ENCODE data around the gene ITPR1.

Gene ITPR1

GRCh38 chr3:4599612-4600011 lies 106.5 kb downstream of the ITPR1 start:
- no peak for DNase-seq

GRCh38 chr3:4600493-4600892 lies 107.3 kb downstream of the ITPR1 start:
- no peak for DNase-seq

GRCh38 chr3:4601892-4602291 lies 108.7 kb downstream of the ITPR1 start:
- no peak for DNase-seq

- no peak for DNase-seq
These were observed 111.5 kb downstream of the ITPR1 start for GRCh38 chr3:4604693-4605092.

- DNase-seq: no peak
These were observed 113.8 kb downstream of the ITPR1 start for GRCh38 chr3:4606911-4607310.

GRCh38 chr3:4613366-4613765 lies 120.2 kb downstream of the ITPR1 start:
- DNase-seq: no peak

GRCh38 chr3:4614070-4614469 lies 120.9 kb downstream of the ITPR1 start:
- DNase-seq: no peak

GRCh38 chr3:4614927-4615326 lies 121.8 kb downstream of the ITPR1 start:
- DNase-seq: no peak

GRCh38 chr3:4615750-4616149 lies 122.6 kb downstream of the ITPR1 start:
- DNase-seq: no peak

GRCh38 chr3:4623421-4623999 lies 130.4 kb downstream of the ITPR1 start:
- no peak for DNase-seq

GRCh38 chr3:4627651-4628375 lies 134.7 kb downstream of the ITPR1 start:
- no peak for DNase-seq

- no peak for DNase-seq
These were observed 136.2 kb downstream of the ITPR1 start for GRCh38 chr3:4629095-4630007.

- DNase-seq: peak; percentile 42
These were observed 140.2 kb downstream of the ITPR1 start for GRCh38 chr3:4633078-4634004.

- no peak for DNase-seq
These were observed 141.7 kb downstream of the ITPR1 start for GRCh38 chr3:4634894-4635293.

- DNase-seq: no peak
These were observed 144.1 kb downstream of the ITPR1 start for GRCh38 chr3:4637265-4637664.

GRCh38 chr3:4641863-4642563 lies 148.9 kb downstream of the ITPR1 start:
- DNase-seq: no peak

GRCh38 chr3:4642611-4643010 lies 149.5 kb downstream of the ITPR1 start:
- no peak for DNase-seq

- DNase-seq: no peak
These were observed 150.9 kb downstream of the ITPR1 start for GRCh38 chr3:4643904-4644547.

GRCh38 chr3:4644951-4645350 lies 151.8 kb downstream of the ITPR1 start:
- DNase-seq: no peak

GRCh38 chr3:4645468-4645867 lies 152.3 kb downstream of the ITPR1 start:
- DNase-seq: no peak

GRCh38 chr3:4647411-4647810 lies 154.3 kb downstream of the ITPR1 start:
- DNase-seq: no peak
